Activated naive CD8-positive, alpha-beta T cell treated with anti-CD3 and anti-CD28 coated beads, Interleukin-2, amount 50 U/mL, for 24 hours (primary cell): Measurements from ENCODE around the gene TSC22D1.
"Not testable (repeated sequence)": the region's sequence is repeated elsewhere in the genome, so short reads cannot be mapped to it uniquely, and the experiment has no call there.

Experiments used
- ATAC-seq: fragments of 150-1000 bp; cut with Tn5 transposase; one replicate; pipeline ENCODE4 v1.10.0; 2021
- DNase-seq: peaks from one replicate; pipeline ENCODE4 v3.0.0; 2021
- H3K27ac Mint-ChIP-seq: one replicate; pipeline ENCODE4 v1.8.0; 2021; ENCODE audit warnings: mild to moderate bottlenecking, mixed read lengths
- H3K27me3 Mint-ChIP-seq: one replicate; pipeline ENCODE4 v1.8.0; 2021; ENCODE audit warnings: mixed read lengths
- H3K36me3 Mint-ChIP-seq: one replicate; pipeline ENCODE4 v1.8.0; 2021; ENCODE audit warnings: low read depth, mixed read lengths
- H3K4me1 Mint-ChIP-seq: one replicate; pipeline ENCODE4 v1.8.0; 2021; ENCODE audit warnings: mixed read lengths
- H3K4me3 Mint-ChIP-seq: one replicate; pipeline ENCODE4 v1.8.0; 2021; ENCODE audit warnings: mild to moderate bottlenecking, moderate library complexity, mixed read lengths
- H3K9me3 Mint-ChIP-seq: one replicate; pipeline ENCODE4 v1.8.0; 2021; ENCODE audit warnings: mixed read lengths

Gene TSC22D1

DNA sequence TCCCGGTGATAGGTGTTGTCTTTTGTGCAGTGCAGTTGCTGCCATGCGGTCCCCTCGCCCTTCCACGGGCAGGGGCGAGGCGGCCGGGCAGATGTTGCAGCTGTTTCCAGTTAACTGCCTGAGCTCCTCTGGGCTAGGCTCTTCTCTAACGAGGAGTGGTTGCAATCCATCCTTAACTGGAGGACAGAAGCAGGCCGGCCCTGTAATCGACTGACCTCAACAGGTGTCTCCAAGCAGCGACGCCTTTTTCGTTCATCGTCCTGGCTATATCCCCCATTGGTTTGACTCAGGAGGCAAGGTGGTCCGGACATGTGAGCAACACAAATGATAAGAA, 1.9 kb upstream of the TSC22D1 start:
- Mint-ChIP-seq H3K4me3 (peak overlapping the region; percentile 80), H3K9me3 (no peaks in the 10 kb centered on the region), H3K4me1 (peaks cover 35% of the 10 kb centered on the region), H3K27ac (peak overlapping the region; percentile 82), H3K27me3 (peaks cover 5% of the 10 kb centered on the region), H3K36me3 (no peaks in the 10 kb centered on the region)
- DNase-seq (no peak), ATAC-seq (no peak)

DNA sequence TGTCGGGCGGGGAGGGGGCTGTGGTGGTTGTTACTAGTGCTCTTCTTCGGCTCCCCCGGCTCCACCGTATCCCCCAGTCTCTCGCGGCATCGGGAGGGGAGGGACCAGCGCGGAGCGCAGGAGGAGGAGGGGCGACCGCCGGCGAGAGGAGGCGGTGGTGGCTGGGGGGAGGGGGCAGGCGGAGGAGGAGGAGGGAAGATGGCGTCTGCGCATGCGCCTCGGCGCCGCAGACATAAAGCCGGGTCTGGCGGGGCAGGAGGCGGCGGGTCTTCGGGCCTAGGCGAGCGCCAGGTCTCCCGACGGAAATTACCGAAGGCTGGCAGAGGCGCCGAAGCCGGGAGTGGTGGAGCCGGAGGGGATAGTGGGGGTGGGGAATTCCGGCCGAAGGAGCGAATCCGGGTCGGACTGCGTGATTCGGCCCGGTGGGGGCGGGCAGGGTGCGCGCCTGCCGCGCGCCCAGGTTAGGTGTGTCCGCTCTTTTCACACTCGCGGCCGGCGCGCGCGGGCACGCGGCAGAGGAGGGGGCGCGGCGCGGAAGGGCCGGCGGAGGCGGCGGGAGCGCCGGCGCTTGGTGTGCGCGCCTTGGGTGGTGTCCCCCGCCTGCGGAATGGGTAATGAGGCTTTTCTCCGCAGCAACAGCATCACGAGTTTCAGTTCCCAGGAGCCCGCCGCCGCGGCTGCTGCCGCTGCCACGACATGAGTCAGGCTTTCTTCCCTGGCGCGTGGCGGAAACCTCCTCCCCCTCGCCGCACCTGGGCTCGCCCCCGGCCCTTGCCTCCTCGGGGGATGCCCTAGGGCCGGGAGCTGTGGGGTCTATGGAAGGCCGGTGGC, 1.3 kb upstream of the TSC22D1 start:
- Mint-ChIP-seq H3K27me3 (peaks cover 3% of the 10 kb centered on the region), H3K36me3 (no peaks in the 10 kb centered on the region), H3K9me3 (no peaks in the 10 kb centered on the region), H3K27ac (peak overlapping the region; percentile 64), H3K4me3 (peak overlapping the region; percentile 80), H3K4me1 (peaks cover 39% of the 10 kb centered on the region)
- peak; percentile 97 for DNase-seq
- ATAC-seq: peak; percentile 68

GRCh38 chr13:44576351-44577235, 463 bp upstream of the TSC22D1 start:
- peak overlapping the region; percentile 64 for H3K27ac Mint-ChIP-seq
- H3K36me3 Mint-ChIP-seq: no peaks in the 10 kb centered on the region
- peaks cover 46% of the 10 kb centered on the region for H3K4me1 Mint-ChIP-seq
- H3K27me3 Mint-ChIP-seq: peaks cover 3% of the 10 kb centered on the region
- ATAC-seq (peak; percentile 2), DNase-seq (peak; percentile 39)
- H3K4me3 Mint-ChIP-seq: peak overlapping the region; percentile 86
- no peaks in the 10 kb centered on the region for H3K9me3 Mint-ChIP-seq

GRCh38 chr13:44575035-44575434, 1.1 kb downstream of the TSC22D1 start:
- ATAC-seq: no peak
- Mint-ChIP-seq H3K36me3 (no peaks in the 10 kb centered on the region), H3K27ac (no peak overlapping the region), H3K4me3 (peak overlapping the region; percentile 86), H3K4me1 (peaks cover 48% of the 10 kb centered on the region), H3K27me3 (peaks cover 3% of the 10 kb centered on the region), H3K9me3 (no peaks in the 10 kb centered on the region)
- DNase-seq: no peak

GRCh38 chr13:44574466-44574855, 1.7 kb downstream of the TSC22D1 start:
- no peak overlapping the region for H3K27ac Mint-ChIP-seq
- no peak for ATAC-seq
- H3K4me3 Mint-ChIP-seq: no peak overlapping the region
- H3K9me3 Mint-ChIP-seq: no peaks in the 10 kb centered on the region
- peaks cover 3% of the 10 kb centered on the region for H3K27me3 Mint-ChIP-seq
- no peak for DNase-seq
- no peaks in the 10 kb centered on the region for H3K36me3 Mint-ChIP-seq
- peaks cover 51% of the 10 kb centered on the region for H3K4me1 Mint-ChIP-seq

GRCh38 chr13:44573790-44574465, 2.2 kb downstream of the TSC22D1 start:
- no peaks in the 10 kb centered on the region for H3K9me3 Mint-ChIP-seq
- H3K36me3 Mint-ChIP-seq: no peaks in the 10 kb centered on the region
- ATAC-seq (no peak), DNase-seq (no peak)
- peaks cover 3% of the 10 kb centered on the region for H3K27me3 Mint-ChIP-seq
- no peak overlapping the region for H3K4me3 Mint-ChIP-seq
- H3K27ac Mint-ChIP-seq: no peak overlapping the region
- peaks cover 51% of the 10 kb centered on the region for H3K4me1 Mint-ChIP-seq

- H3K36me3 Mint-ChIP-seq: no peaks in the 10 kb centered on the region
- H3K27ac Mint-ChIP-seq: no peak overlapping the region
- no peak for DNase-seq
- H3K4me1 Mint-ChIP-seq: peaks cover 46% of the 10 kb centered on the region
- no peak overlapping the region for H3K4me3 Mint-ChIP-seq
- no peaks in the 10 kb centered on the region for H3K9me3 Mint-ChIP-seq
- no peak for ATAC-seq
- H3K27me3 Mint-ChIP-seq: no peaks in the 10 kb centered on the region
Observed at GRCh38 chr13:44573071-44573470, 3.1 kb downstream of the TSC22D1 start.

DNA sequence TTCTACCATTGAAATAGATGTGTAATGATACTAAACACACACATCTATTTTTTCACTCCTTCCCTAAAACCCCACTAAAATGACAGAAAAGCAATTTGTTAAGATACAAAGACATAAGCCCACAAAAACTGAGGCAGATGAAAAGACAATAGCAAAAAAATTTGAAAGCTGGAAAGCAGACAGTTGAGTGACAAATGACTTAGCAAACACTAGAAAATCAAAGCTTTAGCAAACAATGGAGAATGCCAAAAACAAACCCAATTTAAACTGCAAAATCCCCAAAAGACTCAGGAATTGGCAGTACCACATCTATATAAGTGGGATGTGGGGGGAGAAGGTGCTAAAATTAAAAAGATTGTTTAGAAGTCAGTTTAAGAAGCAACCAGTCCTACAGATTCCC, 9.5 kb downstream of the TSC22D1 start:
- H3K4me1 Mint-ChIP-seq: peaks cover 18% of the 10 kb centered on the region
- DNase-seq (no peak), ATAC-seq (no peak)
- peaks cover 1% of the 10 kb centered on the region for H3K36me3 Mint-ChIP-seq
- no peaks in the 10 kb centered on the region for H3K9me3 Mint-ChIP-seq
- no peak overlapping the region for H3K27ac Mint-ChIP-seq
- H3K4me3 Mint-ChIP-seq: no peak overlapping the region
- no peaks in the 10 kb centered on the region for H3K27me3 Mint-ChIP-seq

- DNase-seq (no peak), ATAC-seq (no peak)
- Mint-ChIP-seq H3K27ac (no peak overlapping the region), H3K9me3 (no peaks in the 10 kb centered on the region), H3K4me1 (peaks cover 16% of the 10 kb centered on the region), H3K36me3 (peaks cover 1% of the 10 kb centered on the region), H3K4me3 (no peak overlapping the region), H3K27me3 (no peaks in the 10 kb centered on the region)
Observed at GRCh38 chr13:44565881-44566280, 10.2 kb downstream of the TSC22D1 start.

GRCh38 chr13:44564936-44565335, 11.2 kb downstream of the TSC22D1 start:
- H3K27me3 Mint-ChIP-seq: no peaks in the 10 kb centered on the region
- H3K9me3 Mint-ChIP-seq: no peaks in the 10 kb centered on the region
- H3K4me3 Mint-ChIP-seq: no peak overlapping the region
- no peak overlapping the region for H3K27ac Mint-ChIP-seq
- peaks cover 16% of the 10 kb centered on the region for H3K4me1 Mint-ChIP-seq
- ATAC-seq (no peak), DNase-seq (no peak)
- peaks cover 1% of the 10 kb centered on the region for H3K36me3 Mint-ChIP-seq

DNA sequence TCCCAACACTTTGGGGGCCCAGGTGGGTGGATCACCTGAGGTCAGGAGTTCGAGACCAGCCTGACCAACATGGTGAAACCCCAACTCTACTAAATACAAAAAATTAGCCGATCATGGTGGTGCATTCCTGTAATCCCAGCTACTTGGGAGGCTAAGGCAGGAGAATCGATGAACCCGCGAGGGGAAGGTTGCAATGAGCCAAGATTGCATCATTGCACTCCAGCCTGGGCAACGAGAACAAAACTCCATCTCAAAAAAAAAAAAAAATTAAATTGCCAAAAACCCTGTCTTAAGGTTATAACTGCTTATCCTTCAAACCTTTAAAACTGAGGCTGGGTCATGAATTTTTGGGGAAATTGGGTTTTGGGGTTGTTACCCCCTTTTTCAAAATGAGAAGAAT, 13.3 kb downstream of the TSC22D1 start:
- peaks cover 11% of the 10 kb centered on the region for H3K4me1 Mint-ChIP-seq
- H3K27me3 Mint-ChIP-seq, ATAC-seq, H3K4me3 Mint-ChIP-seq, H3K9me3 Mint-ChIP-seq, H3K27ac Mint-ChIP-seq, DNase-seq, H3K36me3 Mint-ChIP-seq: not testable (repeated sequence)

- Mint-ChIP-seq H3K4me1 (peaks cover 7% of the 10 kb centered on the region), H3K4me3 (no peak overlapping the region), H3K36me3 (peaks cover 1% of the 10 kb centered on the region), H3K27me3 (no peaks in the 10 kb centered on the region), H3K27ac (no peak overlapping the region), H3K9me3 (no peaks in the 10 kb centered on the region)
- ATAC-seq (no peak), DNase-seq (no peak)
Observed at GRCh38 chr13:44561351-44561750, 14.8 kb downstream of the TSC22D1 start.

GRCh38 chr13:44557986-44558385, 18.1 kb downstream of the TSC22D1 start:
- Mint-ChIP-seq H3K27me3 (no peaks in the 10 kb centered on the region), H3K36me3 (no peaks in the 10 kb centered on the region), H3K27ac (no peak overlapping the region), H3K4me1 (no peaks in the 10 kb centered on the region), H3K9me3 (no peaks in the 10 kb centered on the region), H3K4me3 (no peak overlapping the region)
- no peak for ATAC-seq
- no peak for DNase-seq

DNA sequence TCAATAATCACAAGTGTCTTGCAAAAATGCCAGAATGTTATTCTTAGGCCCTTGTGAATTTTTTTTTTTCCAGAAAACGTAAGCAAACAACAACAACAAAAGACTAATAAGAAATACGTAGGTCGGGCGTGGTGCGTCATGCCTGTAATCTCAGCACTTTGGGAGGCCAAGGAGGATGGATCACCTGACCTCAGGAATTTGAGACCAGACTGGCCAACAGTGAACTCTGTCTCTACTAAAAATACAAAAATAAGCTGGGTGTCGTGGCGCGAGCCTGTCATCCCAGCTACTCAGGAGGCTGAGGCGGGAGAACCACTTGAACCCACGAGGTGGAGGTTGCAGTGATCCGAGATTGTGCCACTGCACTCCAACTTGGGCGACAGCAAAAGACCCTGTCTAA, 20.9 kb downstream of the TSC22D1 start:
- no peaks in the 10 kb centered on the region for H3K9me3 Mint-ChIP-seq
- no peaks in the 10 kb centered on the region for H3K4me1 Mint-ChIP-seq
- no peak overlapping the region for H3K4me3 Mint-ChIP-seq
- H3K36me3 Mint-ChIP-seq: peaks cover 4% of the 10 kb centered on the region
- DNase-seq (no peak), ATAC-seq (no peak)
- H3K27me3 Mint-ChIP-seq: no peaks in the 10 kb centered on the region
- H3K27ac Mint-ChIP-seq: no peak overlapping the region
